ENCODE results near the gene TMEM229A.
"Not testable (repeated sequence)": the region's sequence is repeated elsewhere in the genome, so short reads cannot be mapped to it uniquely, and the experiment has no call there.

Gene TMEM229A

DNA sequence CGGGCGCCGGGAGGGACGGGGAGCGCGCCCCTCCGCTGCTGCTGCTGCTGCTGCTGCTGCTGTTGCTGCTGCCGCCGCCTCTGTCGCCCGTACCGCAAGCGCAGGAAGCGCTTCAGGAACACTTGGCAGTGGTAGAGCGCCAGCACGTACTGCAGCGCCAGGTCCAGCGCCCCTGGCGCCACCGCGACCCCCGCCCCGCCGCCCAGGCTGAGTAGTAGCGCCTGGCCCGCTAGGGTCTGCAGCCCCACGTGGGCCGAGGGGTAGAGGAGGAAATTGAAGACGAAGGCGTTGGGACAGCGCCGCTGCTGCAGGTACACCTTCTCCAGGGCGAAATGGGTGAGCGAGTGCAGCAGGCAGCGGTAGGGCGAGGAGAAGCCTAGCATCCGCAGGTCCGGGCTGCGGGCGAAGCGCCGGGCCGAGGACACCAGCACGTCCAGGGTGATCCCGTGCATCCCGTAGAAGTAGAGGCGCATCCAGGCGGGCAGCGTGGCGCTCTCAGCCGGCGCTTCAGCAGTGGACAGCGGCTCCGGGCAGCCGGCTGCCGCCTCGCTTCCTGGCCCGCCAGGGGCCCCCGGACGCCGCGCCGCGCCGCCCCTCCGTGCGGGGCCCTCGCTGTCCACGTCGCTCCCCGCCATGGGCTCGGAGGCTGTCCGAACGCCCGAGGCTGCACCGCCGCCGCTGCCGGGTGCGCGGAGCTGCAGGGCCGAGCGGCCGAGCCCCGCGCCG lies at the start of gene TMEM229A:
Gene TMEM229A (minus strand): TSS at position 699 of the 726 bp plus-strand sequence. CDS start 64 bp downstream, at position 635.
- TF ChIP-seq, protein P1, sequence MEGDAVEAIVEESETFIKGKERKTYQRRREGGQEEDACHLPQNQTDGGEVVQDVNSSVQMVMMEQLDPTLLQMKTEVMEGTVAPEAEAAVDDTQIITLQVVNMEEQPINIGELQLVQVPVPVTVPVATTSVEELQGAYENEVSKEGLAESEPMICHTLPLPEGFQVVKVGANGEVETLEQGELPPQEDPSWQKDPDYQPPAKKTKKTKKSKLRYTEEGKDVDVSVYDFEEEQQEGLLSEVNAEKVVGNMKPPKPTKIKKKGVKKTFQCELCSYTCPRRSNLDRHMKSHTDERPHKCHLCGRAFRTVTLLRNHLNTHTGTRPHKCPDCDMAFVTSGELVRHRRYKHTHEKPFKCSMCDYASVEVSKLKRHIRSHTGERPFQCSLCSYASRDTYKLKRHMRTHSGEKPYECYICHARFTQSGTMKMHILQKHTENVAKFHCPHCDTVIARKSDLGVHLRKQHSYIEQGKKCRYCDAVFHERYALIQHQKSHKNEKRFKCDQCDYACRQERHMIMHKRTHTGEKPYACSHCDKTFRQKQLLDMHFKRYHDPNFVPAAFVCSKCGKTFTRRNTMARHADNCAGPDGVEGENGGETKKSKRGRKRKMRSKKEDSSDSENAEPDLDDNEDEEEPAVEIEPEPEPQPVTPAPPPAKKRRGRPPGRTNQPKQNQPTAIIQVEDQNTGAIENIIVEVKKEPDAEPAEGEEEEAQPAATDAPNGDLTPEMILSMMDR (IDR thresholded peaks at IDR 0.05; ENCODE audit: low read depth, low read length) = no peak
- DNase-seq (ENCODE audit: extremely low read depth, low read depth) = no peak

DNA sequence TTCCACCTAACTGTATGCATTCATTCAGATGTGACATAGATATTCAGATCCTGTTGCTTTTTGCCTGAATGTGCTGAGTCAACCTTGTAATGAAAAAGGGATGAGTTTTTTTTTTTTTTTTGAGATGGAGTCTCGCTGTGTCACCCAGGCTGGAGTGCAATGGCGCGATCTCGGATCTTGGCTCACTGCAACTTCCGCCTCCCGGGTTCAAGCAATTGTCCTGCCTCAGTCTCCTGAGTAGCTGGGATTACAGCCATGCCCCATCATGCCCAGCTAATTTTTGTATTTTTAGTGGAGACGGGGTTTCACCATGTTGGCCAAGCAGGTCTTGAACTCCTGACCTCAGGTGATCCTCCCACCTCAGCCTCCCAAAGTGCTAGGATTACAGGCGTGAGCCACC lies 49.4 kb upstream of the TMEM229A start:
- DNase-seq (ENCODE audit: extremely low read depth, low read depth) = not testable (repeated sequence)

DNA sequence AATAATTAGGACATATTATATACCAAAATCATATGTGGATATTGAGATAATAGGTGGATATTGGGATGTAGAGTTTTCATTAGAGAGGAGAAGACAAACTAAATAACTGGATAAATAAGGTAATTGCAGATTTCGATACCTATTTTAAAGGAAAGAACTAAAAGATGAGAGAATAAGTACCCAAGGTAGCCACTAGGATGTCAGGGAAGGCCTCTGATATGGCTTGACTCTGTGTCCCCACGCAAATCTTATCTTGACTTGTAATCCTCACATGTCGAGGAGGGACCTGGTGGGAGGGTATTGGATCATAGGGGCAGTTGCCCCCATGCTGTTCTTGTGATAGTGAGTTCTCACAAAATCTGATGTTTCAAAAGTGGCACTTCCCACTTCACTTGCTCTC lies 44.7 kb upstream of the TMEM229A start:
- no peak for DNase-seq (ENCODE audit: extremely low read depth, low read depth)
- TF ChIP-seq, protein P1 (IDR thresholded peaks at IDR 0.05; ENCODE audit: low read depth, low read length) = no peak

DNA sequence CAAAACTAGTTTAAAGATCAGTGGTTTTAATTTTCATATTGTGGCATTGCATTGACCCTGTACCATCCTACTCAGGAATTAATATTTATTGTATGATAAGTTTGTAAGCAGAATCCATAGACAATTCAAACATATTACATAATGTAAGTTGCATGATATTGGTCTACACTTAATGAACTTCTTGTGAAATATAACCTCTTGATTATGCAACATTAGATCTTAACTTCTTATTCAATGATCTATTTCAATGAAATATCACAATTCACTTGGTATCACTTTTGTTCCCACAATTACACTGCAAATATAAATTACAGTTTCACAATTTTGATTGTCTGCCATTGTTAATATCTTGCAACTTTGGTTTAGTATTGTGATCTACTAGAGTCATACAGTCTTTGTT lies 44.0 kb upstream of the TMEM229A start:
- no peak for DNase-seq (ENCODE audit: extremely low read depth, low read depth)
- TF ChIP-seq, protein P1 (IDR thresholded peaks at IDR 0.05; ENCODE audit: low read depth, low read length) = no peak

DNA sequence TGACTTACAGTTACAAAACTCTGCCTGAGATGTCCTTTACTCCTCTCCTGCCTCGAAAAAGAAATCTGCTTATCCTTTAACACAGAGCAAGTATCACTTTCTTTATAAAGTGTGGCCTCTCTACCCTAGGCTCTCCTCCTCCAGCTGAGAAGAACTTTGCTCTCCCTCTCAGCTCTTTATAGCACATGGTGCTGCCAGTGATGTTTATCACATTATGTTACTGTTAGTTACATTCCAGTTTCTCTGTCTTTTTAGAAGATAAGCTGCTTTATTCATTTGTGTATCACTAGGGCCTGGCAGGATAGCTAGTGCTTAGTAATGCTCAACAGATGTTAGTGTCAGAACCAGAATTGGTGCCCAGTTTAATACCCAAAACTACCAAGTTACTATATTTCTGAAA lies 41.1 kb upstream of the TMEM229A start:
- TF ChIP-seq, protein P1 (IDR thresholded peaks at IDR 0.05; ENCODE audit: low read depth, low read length) = no peak
- no peak for DNase-seq (ENCODE audit: extremely low read depth, low read depth)

DNA sequence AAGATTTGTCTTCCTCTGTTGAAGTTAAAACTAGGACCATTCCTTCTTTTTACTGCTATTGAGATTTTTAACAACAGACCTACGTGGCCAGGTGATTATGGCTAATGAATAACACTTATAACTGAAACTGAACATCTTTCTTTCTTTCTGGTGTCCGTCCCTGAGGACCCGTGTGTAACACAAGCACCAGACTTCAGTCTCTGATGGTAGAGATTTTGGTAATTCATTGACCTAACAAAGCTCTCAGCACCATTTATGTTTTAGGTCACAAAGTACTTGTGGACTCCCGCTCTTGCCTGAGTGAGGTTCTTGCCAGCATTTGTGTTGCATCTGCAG lies 40.4 kb upstream of the TMEM229A start:
- DNase-seq (ENCODE audit: extremely low read depth, low read depth) = no peak
- TF ChIP-seq, protein P1 (IDR thresholded peaks at IDR 0.05; ENCODE audit: low read depth, low read length) = no peak

DNA sequence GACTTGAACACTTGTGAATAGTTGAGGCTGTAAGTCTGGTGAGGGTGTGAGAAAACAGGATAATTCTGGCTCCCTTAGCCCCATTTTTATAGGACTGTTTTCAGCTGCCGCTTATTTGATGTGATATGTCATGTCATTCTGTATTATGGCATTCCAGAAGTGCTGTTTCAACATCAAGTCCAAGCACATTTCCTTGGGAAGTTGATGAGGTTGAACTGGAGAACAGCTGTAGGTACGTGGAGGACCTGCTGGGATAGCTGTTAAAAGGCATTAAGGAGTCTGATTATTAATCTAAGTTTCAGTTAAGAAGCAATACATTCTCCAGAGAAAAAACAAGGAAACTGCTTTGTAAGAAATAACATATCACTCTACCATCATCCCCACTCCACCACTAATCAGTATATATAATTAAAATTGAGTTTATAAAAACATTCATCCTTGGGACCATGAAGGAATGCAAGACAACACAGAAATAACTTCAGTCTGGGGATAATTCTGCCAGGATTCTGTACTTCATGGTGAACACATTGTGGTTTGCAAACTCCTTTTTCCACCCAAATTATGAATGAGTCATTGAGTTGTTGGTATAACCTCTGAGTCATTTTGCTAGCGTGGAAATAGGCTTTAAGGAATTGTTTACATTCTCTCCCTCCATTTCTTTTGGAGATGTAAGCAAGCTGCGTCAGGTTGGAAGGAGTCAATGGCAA lies 39.9 kb upstream of the TMEM229A start:
- peak; percentile 4 for DNase-seq (ENCODE audit: extremely low read depth, low read depth)
- TF ChIP-seq, protein P1 (IDR thresholded peaks at IDR 0.05; ENCODE audit: low read depth, low read length) = no peak
